ENCODE data around the gene SLC4A2. TPM values are rescaled to one million over a fixed set of nuclear protein-coding genes. Genes with fewer than 3 reads are reported as not detected.

Gene SLC4A2
- total RNA-seq, 6 experiments from 2014 or later = 74.0 to 140 (median 106) TPM

DNA sequence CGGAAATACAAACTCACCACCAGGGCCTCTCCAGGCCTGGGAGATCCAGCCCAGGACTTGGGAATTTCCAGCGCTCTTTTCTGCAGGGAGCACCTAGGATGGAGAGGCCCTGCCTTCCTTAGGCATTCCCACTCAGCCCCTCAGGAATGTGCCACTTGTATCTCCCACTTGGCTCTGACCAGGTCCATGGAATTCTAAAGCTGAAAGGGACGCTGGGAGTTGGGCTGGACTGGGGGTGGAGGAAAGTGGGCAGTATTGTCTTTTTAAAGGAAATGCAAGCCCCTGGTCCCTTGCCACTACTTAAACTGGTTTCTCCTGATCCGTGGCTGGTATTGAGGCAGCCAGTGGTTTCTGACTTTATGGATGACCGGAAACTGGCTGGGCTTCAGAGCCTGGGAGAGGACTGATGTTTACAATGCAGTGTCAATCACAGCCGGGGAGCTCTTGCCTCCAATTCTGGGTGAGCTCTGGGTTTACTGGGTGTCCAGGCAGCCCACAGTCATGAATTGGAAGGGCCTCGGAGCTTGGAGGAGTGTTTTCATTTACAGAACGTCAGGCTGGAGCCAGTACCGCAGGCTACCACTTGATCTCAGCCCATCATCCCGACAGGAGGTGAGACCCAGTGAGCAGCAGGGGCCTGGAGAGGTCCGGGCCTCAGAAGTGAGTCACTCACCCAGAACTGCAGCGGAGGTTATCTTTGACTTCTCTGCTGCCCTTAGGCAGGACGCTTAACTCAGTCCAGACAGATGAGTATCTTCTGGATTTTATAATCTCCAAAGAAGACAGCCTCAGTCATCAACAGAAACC, 54.2 kb downstream of the SLC4A2 start:
- ATAC-seq (no peak), DNase-seq (no peak)
- Histone ChIP-seq H3K4me3 (no peak overlapping the region), H3K9me3 (no peaks in the 10 kb centered on the region), H3K36me3 (peaks cover 0 to 4% (median under 1%) of the 10 kb centered on the region in 4 donors), H3K4me1 (no peaks in the 10 kb centered on the region), H3K27ac (no peak overlapping the region), H3K27me3 (no peaks in the 10 kb centered on the region)
- TF ChIP-seq, protein P1, sequence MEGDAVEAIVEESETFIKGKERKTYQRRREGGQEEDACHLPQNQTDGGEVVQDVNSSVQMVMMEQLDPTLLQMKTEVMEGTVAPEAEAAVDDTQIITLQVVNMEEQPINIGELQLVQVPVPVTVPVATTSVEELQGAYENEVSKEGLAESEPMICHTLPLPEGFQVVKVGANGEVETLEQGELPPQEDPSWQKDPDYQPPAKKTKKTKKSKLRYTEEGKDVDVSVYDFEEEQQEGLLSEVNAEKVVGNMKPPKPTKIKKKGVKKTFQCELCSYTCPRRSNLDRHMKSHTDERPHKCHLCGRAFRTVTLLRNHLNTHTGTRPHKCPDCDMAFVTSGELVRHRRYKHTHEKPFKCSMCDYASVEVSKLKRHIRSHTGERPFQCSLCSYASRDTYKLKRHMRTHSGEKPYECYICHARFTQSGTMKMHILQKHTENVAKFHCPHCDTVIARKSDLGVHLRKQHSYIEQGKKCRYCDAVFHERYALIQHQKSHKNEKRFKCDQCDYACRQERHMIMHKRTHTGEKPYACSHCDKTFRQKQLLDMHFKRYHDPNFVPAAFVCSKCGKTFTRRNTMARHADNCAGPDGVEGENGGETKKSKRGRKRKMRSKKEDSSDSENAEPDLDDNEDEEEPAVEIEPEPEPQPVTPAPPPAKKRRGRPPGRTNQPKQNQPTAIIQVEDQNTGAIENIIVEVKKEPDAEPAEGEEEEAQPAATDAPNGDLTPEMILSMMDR (IDR thresholded peaks at IDR 0.05) = no peak
- no peak for TF ChIP-seq POLR2A (IDR thresholded peaks at IDR 0.05)
- intact Hi-C loops (cut with DNase I) = loop anchor here in 1 of 2 donors (5.0 kb wide), 1 partner anchor 81 kb away; no protein-coding TSS in a partner anchor
- WGBS (ENCODE audit: insufficient coverage, low coverage, low lambda C conversion rate, missing lambda C conversion rate) = 46% methylated on average over 3 of the region's 13 CpGs

DNA sequence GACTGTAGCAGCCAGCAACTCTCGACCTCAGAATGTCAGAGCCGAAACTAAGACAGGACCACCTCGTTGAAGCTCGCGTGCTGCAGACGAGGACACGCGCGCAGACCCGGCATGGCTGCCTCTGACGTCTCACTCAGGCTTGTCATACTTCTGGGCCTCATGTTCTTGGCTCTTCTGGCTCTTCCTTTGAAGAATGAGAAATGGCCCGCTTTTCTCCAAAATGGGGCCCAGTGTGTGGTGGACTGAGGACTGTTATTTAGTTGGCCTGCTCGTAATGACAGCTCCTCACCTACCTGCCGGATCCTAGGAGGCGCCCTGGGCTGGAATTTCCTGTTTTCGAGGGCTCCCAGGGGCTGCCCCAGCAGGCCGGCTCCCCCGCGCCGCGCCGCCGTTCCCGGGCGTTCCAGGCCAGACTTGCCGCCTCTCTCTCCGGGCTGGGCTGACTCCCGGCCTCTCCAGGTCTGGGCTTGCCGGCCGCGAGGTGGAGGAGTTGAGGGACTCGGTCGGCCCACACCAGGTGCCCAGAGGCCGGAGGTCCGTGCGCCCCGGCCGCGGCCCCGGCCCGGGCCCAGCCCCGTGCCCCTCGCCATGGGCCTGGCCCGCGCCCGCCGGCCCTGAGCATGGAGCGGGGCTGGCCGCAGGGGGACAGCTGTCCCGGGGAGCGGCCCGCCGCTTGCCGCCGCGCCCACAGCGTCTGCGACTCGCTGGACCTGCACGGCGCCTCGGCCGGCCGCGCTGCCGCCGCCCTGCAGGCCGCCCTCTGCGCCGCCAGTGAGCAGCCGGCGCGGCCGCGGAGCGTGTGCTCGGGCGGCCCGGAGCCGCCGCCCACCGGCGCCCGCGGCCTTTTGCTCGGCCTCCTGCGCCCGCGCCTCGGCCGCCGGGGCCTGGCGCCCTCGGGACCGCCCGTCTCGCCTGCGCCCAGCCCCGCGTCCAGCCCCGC, 55.0 kb downstream of the SLC4A2 start:
- H3K9me3 ChIP-seq = no peaks in the 10 kb centered on the region
- H3K4me1 ChIP-seq = no peaks in the 10 kb centered on the region
- TF ChIP-seq, protein P1 (IDR thresholded peaks at IDR 0.05) = no peak
- no peak for TF ChIP-seq POLR2A (IDR thresholded peaks at IDR 0.05)
- peaks cover 0 to 13% (median 2%) of the 10 kb centered on the region in 4 donors for H3K36me3 ChIP-seq
- intact Hi-C loops (cut with DNase I) = loop anchor here in 1 of 2 donors (5.0 kb wide), 1 partner anchor 82 kb away; no protein-coding TSS in a partner anchor
- no peaks in the 10 kb centered on the region for H3K27me3 ChIP-seq
- H3K27ac ChIP-seq = no peak overlapping the region
- 70% methylated on average over 4 of the region's 101 CpGs for WGBS (ENCODE audit: insufficient coverage, low coverage, low lambda C conversion rate, missing lambda C conversion rate)
- no peak for DNase-seq
- H3K4me3 ChIP-seq = no peak overlapping the region
- no peak for ATAC-seq

DNA sequence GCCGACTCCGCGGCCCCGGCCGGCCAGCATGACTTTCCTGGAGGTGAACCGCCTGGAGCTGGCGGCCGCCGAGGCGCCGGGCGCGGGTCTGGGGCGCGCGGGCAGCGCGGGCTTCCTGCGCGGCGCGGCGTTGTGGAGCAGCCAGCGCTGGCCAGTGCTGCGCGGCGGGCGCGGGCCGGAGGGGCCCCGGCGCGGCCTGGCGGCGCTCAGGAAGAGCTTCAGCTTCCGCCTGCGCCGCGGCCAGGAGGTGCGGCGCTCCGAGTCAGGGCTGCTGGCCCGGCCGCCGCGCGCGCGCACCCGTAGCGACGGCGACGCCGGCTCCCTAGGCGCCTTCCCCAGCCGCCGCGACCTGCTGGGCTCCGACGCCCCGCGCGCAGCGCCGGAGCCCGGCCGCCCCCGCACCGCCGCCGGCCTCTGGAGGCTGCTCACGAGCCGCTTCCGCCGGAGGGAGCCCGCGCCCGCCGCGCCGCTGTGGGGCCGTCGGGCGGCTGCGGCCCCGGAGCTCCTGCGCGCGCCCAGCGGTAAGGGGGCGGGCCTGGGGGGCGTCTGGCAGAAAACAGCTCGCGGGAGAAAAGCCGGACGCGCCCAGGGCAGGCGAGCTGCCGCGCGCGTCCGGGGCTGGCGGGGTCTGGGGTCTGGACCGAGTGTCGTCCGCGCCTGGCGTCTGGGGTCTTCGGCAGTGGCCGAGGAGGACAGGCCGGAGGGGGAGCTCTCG, 55.9 kb downstream of the SLC4A2 start:
- TF ChIP-seq, protein P1 (IDR thresholded peaks at IDR 0.05) = no peak
- TF ChIP-seq POLR2A (IDR thresholded peaks at IDR 0.05) = no peak
- WGBS (ENCODE audit: insufficient coverage, low coverage, low lambda C conversion rate, missing lambda C conversion rate) = 55% methylated on average over 4 of the region's 114 CpGs
- H3K4me3 ChIP-seq = no peak overlapping the region
- H3K9me3 ChIP-seq = no peaks in the 10 kb centered on the region
- H3K27ac ChIP-seq = no peak overlapping the region
- H3K4me1 ChIP-seq = no peaks in the 10 kb centered on the region
- peak in 3 of 4 donors; percentile 23 to 39 (median 28) for ATAC-seq
- intact Hi-C loops (cut with DNase I) = no loop called here
- no peaks in the 10 kb centered on the region for H3K27me3 ChIP-seq
- H3K36me3 ChIP-seq = peaks cover 0 to 21% (median 4%) of the 10 kb centered on the region in 4 donors
- DNase-seq = no peak

DNA sequence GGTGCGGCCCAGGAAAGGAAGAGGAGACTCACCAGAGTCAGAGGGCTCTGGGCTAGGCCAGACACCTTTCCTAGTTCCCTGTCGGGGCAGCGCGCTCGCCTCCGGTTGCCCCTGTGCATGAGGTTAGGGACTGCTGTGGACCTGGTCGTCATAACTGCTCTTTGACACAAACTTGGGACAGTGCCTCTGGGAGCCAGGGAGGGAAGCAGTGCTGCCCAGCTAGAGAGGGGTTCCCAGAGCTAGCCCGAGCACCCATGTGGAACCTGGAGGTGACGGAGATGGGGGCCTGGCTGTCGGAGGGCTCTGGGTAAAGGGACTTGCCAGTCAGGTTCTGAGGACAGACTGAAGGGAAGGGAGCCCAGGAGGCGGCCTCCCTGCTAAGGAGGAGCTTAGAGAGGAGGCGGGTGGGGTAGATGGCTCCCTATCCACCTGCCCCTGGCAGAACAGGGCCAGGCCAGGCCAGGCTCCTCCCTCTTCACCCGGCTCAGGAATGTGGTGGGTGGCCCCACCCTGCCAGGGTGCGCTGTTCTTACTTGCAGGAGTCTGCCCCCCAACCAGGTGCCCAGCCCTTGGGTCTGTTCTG, 56.5 kb downstream of the SLC4A2 start:
- Histone ChIP-seq H3K27me3 (no peaks in the 10 kb centered on the region), H3K36me3 (peaks cover 0 to 27% (median 7%) of the 10 kb centered on the region in 4 donors), H3K4me3 (no peak overlapping the region), H3K9me3 (no peaks in the 10 kb centered on the region), H3K27ac (no peak overlapping the region), H3K4me1 (no peaks in the 10 kb centered on the region)
- DNase-seq (no peak), ATAC-seq (no peak)
- intact Hi-C loops (cut with DNase I) = no loop called here
- no peak for TF ChIP-seq POLR2A (IDR thresholded peaks at IDR 0.05)
- TF ChIP-seq, protein P1 (IDR thresholded peaks at IDR 0.05) = no peak
- WGBS (ENCODE audit: insufficient coverage, low coverage, low lambda C conversion rate, missing lambda C conversion rate) = 81% methylated on average over 4 of the region's 14 CpGs

Measured in right lobe of liver (tissue), 6 donors.